Pancreas (tissue), 10 donors: ENCODE results near the gene PRXL2B. TPM values are rescaled to one million over a fixed set of nuclear protein-coding genes. Genes with fewer than 3 reads are reported as not detected.

Experiments used
- ATAC-seq, 4 donors: fragments of 200-7000 bp; cut with Tn5 transposase; one replicate each; pipeline versions ENCODE4 v1.8.0 to v1.9.1; 2020; ENCODE audit warnings: mild to moderate bottlenecking in 4 of 4, moderate library complexity in 4 of 4
- DNase-seq, 6 donors: peaks; one replicate each; pipeline ENCODE4 v3.0.0-alpha.2; 2020
- FAIRE-seq: peaks from 2 replicates; lab custom pipeline; 2012; peaks lifted over from hg19 to GRCh38; lab: Jason Lieb, UNC
- H3K27ac ChIP-seq, 4 donors: fragments of 200-600 bp; sonication (generic); 1 replicate in 3 of 4; 2 replicates in 1 of 4; pipeline versions ENCODE4 v1.5.0 to v1.8.0; 2020
- H3K27me3 ChIP-seq, 4 donors: fragments of 200-600 bp; one replicate each; pipeline ENCODE4 v1.8.0; 2021
- H3K36me3 ChIP-seq, 3 donors: fragments of 200-600 bp; sonication (generic) in 1 of 3; one replicate each; pipeline versions ENCODE4 v1.5.0 to v1.8.0; 2020 to 2021
- H3K4me1 ChIP-seq, 3 donors: fragments of 200-600 bp; one replicate each; pipeline ENCODE4 v1.8.0; 2021
- H3K4me3 ChIP-seq, 4 donors: fragments of 200-600 bp; sonication (generic) in 2 of 4; one replicate each; pipeline versions ENCODE4 v1.5.0 to v1.8.0; 2020 to 2021
- H3K9me3 ChIP-seq, 4 donors: fragments of 200-600 bp; one replicate each; pipeline ENCODE4 v1.8.0; 2021
- CTCF ChIP-seq, 4 donors: fragments of 200-600 bp; sonication (generic) in 3 of 4; IDR thresholded peaks; one replicate each; pipeline versions ENCODE4 v1.5.0 to v1.8.0; 2021; ENCODE audit warnings: antibody characterized with exemption in 4 of 4
- WGBS, 2 donors: extraction: QIAGEN DNeasy Blood & Tissue Kit; methylation state at CpG; one replicate each; pipeline ENCODE4 v1.1.7; 2013; 5-methylcytosine and 5-hydroxymethylcytosine counted together
- intact Hi-C, 3 donors: fragments of 100-400 bp; cut with DNase I; formaldehyde crosslinking; loops; one replicate each; pipeline versions ENCODE4 v1.11.1 to v1.14.2; 2022
- polyA plus RNA-seq, 2 donors: library from polyadenylated mRNA; stranded (reverse); fragments of 200-250 nt; gene quantifications; one replicate each; pipeline ENCODE4 v1.2.3, GENCODE V29; 2013
- total RNA-seq, 6 donors: library from RNA; stranded (reverse); fragmentation: NEBNext Ultra II Directional in 4 of 6; extraction: Animal tissue kit (Norgen Biotek cat#: 25700) in 4 of 6; gene quantifications; one replicate each; pipeline versions ENCODE4 v1.2.1 to v1.2.4, GENCODE V29; 2021 to 2023
- donor health status: healthy with polysubstance abuse.
- donor health status: DM: no; HTN: no; CAD: no; lungs with moderate emphysema.
- donor health status: DM: no; HTN: no; CAD: no.
- donor health status: control.
- donor health status: control.
- donor health status: Bipolar disorder and iron deficiency.
- donor health status: DM: yes; HTN: yes; CAD: no.
- donor health status: DM: no; HTN: no; CAD: no.
- donor health status: DM: no; HTN: no; CAD: no.
- donor health status: DM: yes; HTN: yes; CAD: no.

Gene PRXL2B
- total and polyA plus RNA-seq, 8 donors: 3.3 to 16.4 (median 11.5) TPM

GRCh38 chr1:2627746-2628145 lies 41.2 kb downstream of the PRXL2B start:
- no peak for TF ChIP-seq CTCF (IDR thresholded peaks at IDR 0.05)
- Histone ChIP-seq H3K27ac (no peak overlapping the region), H3K27me3 (peaks cover 0 to 31% (median 0%) of the 10 kb centered on the region in 4 donors), H3K4me3 (no peak overlapping the region), H3K9me3 (no peaks in the 10 kb centered on the region), H3K36me3 (no peaks in the 10 kb centered on the region), H3K4me1 (no peaks in the 10 kb centered on the region)
- peak in 1 of 6 donors; percentile 45 for DNase-seq
- ATAC-seq: no peak
- no peak for FAIRE-seq
- 14 to 21% methylated on average over 6 of the region's 6 CpGs for WGBS, 2 donors
- intact Hi-C loops: no loop called here

GRCh38 chr1:2628191-2628932 lies 41.8 kb downstream of the PRXL2B start:
- no peak for TF ChIP-seq CTCF (IDR thresholded peaks at IDR 0.05)
- FAIRE-seq: no peak
- Histone ChIP-seq H3K36me3 (no peaks in the 10 kb centered on the region), H3K4me3 (no peak overlapping the region), H3K27me3 (peaks cover 0 to 31% (median 0%) of the 10 kb centered on the region in 4 donors), H3K9me3 (no peaks in the 10 kb centered on the region), H3K27ac (no peak overlapping the region), H3K4me1 (no peaks in the 10 kb centered on the region)
- peak in 2 of 6 donors; percentile 20 to 62 for DNase-seq
- intact Hi-C loops: no loop called here
- peak in 1 of 4 donors; percentile 11 for ATAC-seq
- WGBS, 2 donors: 5 to 6% methylated on average over 33 to 46 of the region's 46 CpGs

- ATAC-seq: peak in 1 of 4 donors; percentile 17
- H3K4me1 ChIP-seq: no peaks in the 10 kb centered on the region
- TF ChIP-seq CTCF (IDR thresholded peaks at IDR 0.05): no peak
- H3K27me3 ChIP-seq: peaks cover 0 to 31% (median 0%) of the 10 kb centered on the region in 4 donors
- no peak overlapping the region for H3K4me3 ChIP-seq
- no peaks in the 10 kb centered on the region for H3K9me3 ChIP-seq
- intact Hi-C loops: no loop called here
- DNase-seq: peak in 2 of 6 donors; percentile 8 to 70
- no peak for FAIRE-seq
- WGBS, 2 donors: 3 to 4% methylated on average over 26 to 64 of the region's 64 CpGs
- H3K27ac ChIP-seq: no peak overlapping the region
- H3K36me3 ChIP-seq: no peaks in the 10 kb centered on the region
Measured at GRCh38 chr1:2628933-2629626, 42.5 kb downstream of the PRXL2B start.

GRCh38 chr1:2629627-2630497 lies 43.3 kb downstream of the PRXL2B start:
- no peak for FAIRE-seq
- Histone ChIP-seq H3K9me3 (no peaks in the 10 kb centered on the region), H3K4me3 (no peak overlapping the region), H3K27ac (no peak overlapping the region), H3K36me3 (no peaks in the 10 kb centered on the region), H3K27me3 (peaks cover 0 to 31% (median 0%) of the 10 kb centered on the region in 4 donors), H3K4me1 (no peaks in the 10 kb centered on the region)
- intact Hi-C loops: loop anchor here in 1 of 3 donors (10.0 kb wide), 1 partner anchor 205 kb away; no protein-coding TSS in a partner anchor
- TF ChIP-seq CTCF (IDR thresholded peaks at IDR 0.05): no peak
- ATAC-seq: no peak
- peak in 1 of 6 donors; percentile 35 for DNase-seq
- 69 to 80% methylated on average over 23 of the region's 23 CpGs for WGBS, 2 donors
